Tibial artery (tissue), 4 donors: Measurements from ENCODE around the gene SIPA1L3.

Source experiments
- DNase-seq, 2 donors: peaks; one replicate each; pipeline ENCODE4 v3.0.0-alpha.2; 2019
- H3K27ac ChIP-seq, 2 donors: fragments of 200-600 bp; sonication (generic) in 1 of 2; 1 replicate in 1 of 2; 2 replicates in 1 of 2; pipeline ENCODE4 v1.5.1; 2018 to 2019; ENCODE audit warnings: mild to moderate bottlenecking in 1 of 2
- H3K27me3 ChIP-seq, 2 donors: fragments of 200-600 bp; sonication (generic) in 1 of 2; one replicate each; pipeline versions ENCODE4 v1.5.1 to v1.6.0; 2016 to 2019
- H3K36me3 ChIP-seq, 3 donors: fragments of 200-600 bp; sonication (generic) in 2 of 3; one replicate each; pipeline ENCODE4 v1.5.1; 2016 to 2019; ENCODE audit warnings: mild to moderate bottlenecking in 2 of 3
- H3K4me1 ChIP-seq, 4 donors: fragments of 200-600 bp; sonication (generic) in 2 of 4; 1 replicate in 3 of 4; 2 replicates in 1 of 4; pipeline ENCODE4 v1.5.1; 2016 to 2019
- H3K4me3 ChIP-seq, 2 donors: fragments of 200-600 bp; sonication (generic) in 1 of 2; 1 replicate in 1 of 2; 2 replicates in 1 of 2; pipeline ENCODE4 v1.5.1; 2018 to 2019; ENCODE audit warnings: mild to moderate bottlenecking in 2 of 2
- H3K9me3 ChIP-seq, 3 donors: fragments of 200-600 bp; sonication (generic) in 1 of 3; one replicate each; pipeline ENCODE4 v1.5.1; 2016 to 2019
- CTCF ChIP-seq, 2 experiments: fragments of 200-600 bp in 1 of 2; fragments of 450-650 bp in 1 of 2; IDR thresholded peaks; one replicate each; pipeline ENCODE4 v1.5.1; 2017 to 2019; ENCODE audit warnings: antibody characterized with exemption in 2 of 2, mild to moderate bottlenecking in 1 of 2, moderate library complexity in 1 of 2
- intact Hi-C: fragments of 100-400 bp; cut with DNase I; formaldehyde crosslinking; loops from one replicate; pipeline ENCODE4 v1.15.0; 2023; ENCODE audit warnings: low total_unique reads

Gene SIPA1L3

GRCh38 chr19:37964109-37964508 lies 57.1 kb downstream of the SIPA1L3 start:
- Histone ChIP-seq H3K9me3 (no peaks in the 10 kb centered on the region), H3K36me3 (no peaks in the 10 kb centered on the region), H3K4me3 (no peak overlapping the region), H3K27ac (no peak overlapping the region), H3K4me1 (peaks cover 0 to 25% (median 7%) of the 10 kb centered on the region in 4 donors), H3K27me3 (no peaks in the 10 kb centered on the region)
- intact Hi-C loops, result no loop called here
- peak in 1 of 2 donors; percentile 16 for DNase-seq
- TF ChIP-seq CTCF (IDR thresholded peaks at IDR 0.05), result no peak

- Histone ChIP-seq H3K4me1 (peaks cover 0 to 25% (median 7%) of the 10 kb centered on the region in 4 donors), H3K27me3 (no peaks in the 10 kb centered on the region), H3K27ac (no peak overlapping the region), H3K9me3 (peaks cover 4 to 11% (median 5%) of the 10 kb centered on the region in 3 donors), H3K36me3 (peaks cover 0 to 10% (median 0%) of the 10 kb centered on the region in 3 donors), H3K4me3 (no peak overlapping the region)
- no peak for TF ChIP-seq CTCF (IDR thresholded peaks at IDR 0.05)
- intact Hi-C loops, result no loop called here
- DNase-seq, result peak in 1 of 2 donors; percentile 53
Measured at GRCh38 chr19:37966211-37966661, 59.2 kb downstream of the SIPA1L3 start.

- intact Hi-C loops, result no loop called here
- peaks cover 0 to 10% (median 0%) of the 10 kb centered on the region in 3 donors for H3K36me3 ChIP-seq
- peaks cover 4 to 13% (median 5%) of the 10 kb centered on the region in 3 donors for H3K9me3 ChIP-seq
- no peak overlapping the region for H3K27ac ChIP-seq
- H3K4me3 ChIP-seq, result no peak overlapping the region
- DNase-seq, result no peak
- peaks cover 0 to 25% (median 7%) of the 10 kb centered on the region in 4 donors for H3K4me1 ChIP-seq
- no peak for TF ChIP-seq CTCF (IDR thresholded peaks at IDR 0.05)
- no peaks in the 10 kb centered on the region for H3K27me3 ChIP-seq
Measured at GRCh38 chr19:37966662-37967231, 59.7 kb downstream of the SIPA1L3 start.

- no peak for DNase-seq
- peaks cover 0 to 10% (median 0%) of the 10 kb centered on the region in 3 donors for H3K36me3 ChIP-seq
- no peak overlapping the region for H3K4me3 ChIP-seq
- no peaks in the 10 kb centered on the region for H3K27me3 ChIP-seq
- H3K27ac ChIP-seq, result no peak overlapping the region
- no peak for TF ChIP-seq CTCF (IDR thresholded peaks at IDR 0.05)
- intact Hi-C loops, result no loop called here
- peaks cover 0 to 7% (median 0%) of the 10 kb centered on the region in 4 donors for H3K4me1 ChIP-seq
- peaks cover 4 to 13% (median 5%) of the 10 kb centered on the region in 3 donors for H3K9me3 ChIP-seq
Measured at GRCh38 chr19:37969695-37970094, 62.7 kb downstream of the SIPA1L3 start.

GRCh38 chr19:37970699-37971098 lies 63.7 kb downstream of the SIPA1L3 start:
- TF ChIP-seq CTCF (IDR thresholded peaks at IDR 0.05), result no peak
- DNase-seq, result peak in 1 of 2 donors; percentile 2
- Histone ChIP-seq H3K27ac (no peak overlapping the region), H3K9me3 (peaks cover 4 to 13% (median 5%) of the 10 kb centered on the region in 3 donors), H3K4me1 (peaks cover 0 to 7% (median 0%) of the 10 kb centered on the region in 4 donors), H3K27me3 (no peaks in the 10 kb centered on the region), H3K36me3 (peaks cover 0 to 10% (median 0%) of the 10 kb centered on the region in 3 donors), H3K4me3 (no peak overlapping the region)
- intact Hi-C loops, result no loop called here
